B cell (primary cell): ENCODE results near the gene PRKAG2. TPM values are rescaled to one million over a fixed set of nuclear protein-coding genes. Genes with fewer than 3 reads are reported as not detected.

Source experiments
- ATAC-seq: fragments of 200-7000 bp; cut with Tn5 transposase; one replicate; pipeline ENCODE4 v1.10.0; 2021; ENCODE audit warnings: low read depth, mild to moderate bottlenecking, moderate number of reproducible peaks, moderate library complexity
- CTCF ChIA-PET: fragments of 350-600 bp; sonication (Branson Sonifier 250); formaldehyde crosslinking; loops from one replicate; lab custom pipeline; 2021; ENCODE audit warnings: antibody characterized with exemption, inconsistent platforms; lab: Charles Lee
- POLR2A ChIA-PET: fragments of 350-600 bp; sonication (Branson Sonifier 250); formaldehyde crosslinking; loops from one replicate; lab custom pipeline; 2021; ENCODE audit warnings: antibody characterized with exemption; lab: Charles Lee
- DNase-seq: peaks from one replicate; pipeline ENCODE4 v3.0.0; 2013
- H2AFZ ChIP-seq: 2 replicates; pipeline ENCODE4 v1.6.1; 2012; ENCODE audit warnings: mild to moderate bottlenecking, low read depth, low read length; ENCODE audit not compliant: insufficient read depth, poor library complexity, severe bottlenecking
- H3K27ac ChIP-seq, 2 donors: 1 replicate in 1 of 2; 2 replicates in 1 of 2; pipeline ENCODE4 v1.5.1; 2012 to 2013; ENCODE audit warnings: low read length in 2 of 2, mild to moderate bottlenecking in 2 of 2, moderate library complexity in 1 of 2
- H3K27me3 ChIP-seq, 4 experiments: fragments of 200-600 bp in 1 of 4; sonication (generic) in 1 of 4; replicated peaks in 1 of 4; 1 replicate in 2 of 4; 2 replicates in 2 of 4; pipeline versions ENCODE4 v1.6.1 to v1.7.0; 2013 to 2016; ENCODE audit warnings: low read length in 3 of 4, mild to moderate bottlenecking in 2 of 4, mixed read lengths in 1 of 4, moderate library complexity in 1 of 4; ENCODE audit not compliant: insufficient read depth in 4 of 4, control insufficient read depth in 3 of 4; ENCODE audit errors: control extremely low read depth in 1 of 4
- H3K36me3 ChIP-seq, 2 experiments: replicated peaks in 1 of 2; 1 replicate in 1 of 2; 2 replicates in 1 of 2; pipeline versions ENCODE4 v1.6.1 to v1.7.1; 2013; ENCODE audit warnings: low read length in 1 of 2; ENCODE audit not compliant: insufficient read depth in 2 of 2, control insufficient read depth in 1 of 2; ENCODE audit errors: control extremely low read depth in 1 of 2, extremely low read depth in 1 of 2
- H3K4me1 ChIP-seq, 2 donors: fragments of 200-600 bp in 1 of 2; sonication (generic) in 1 of 2; 1 replicate in 1 of 2; 2 replicates in 1 of 2; pipeline versions ENCODE4 v1.5.1 to v1.6.1; 2013 to 2017; ENCODE audit warnings: low read length in 2 of 2; ENCODE audit not compliant: control insufficient read depth in 2 of 2, insufficient read depth in 2 of 2
- H3K4me2 ChIP-seq: replicated peaks from 2 replicates; pipeline ENCODE3; 2012; ENCODE audit warnings: mild to moderate bottlenecking, low read depth, low read length; ENCODE audit not compliant: poor library complexity, severe bottlenecking
- H3K4me3 ChIP-seq, 5 experiments: fragments of 200-600 bp in 1 of 5; sonication (generic) in 1 of 5; 1 replicate in 3 of 5; 2 replicates in 2 of 5; pipeline versions ENCODE4 v1.5.1 to v1.7.0; 2011 to 2016; ENCODE audit warnings: low read length in 4 of 5, mild to moderate bottlenecking in 4 of 5, low read depth in 2 of 5, control low read depth in 1 of 5, moderate library complexity in 1 of 5; ENCODE audit not compliant: insufficient read depth in 1 of 5; ENCODE audit errors: control extremely low read depth in 1 of 5, extremely low read depth in 1 of 5
- H3K79me2 ChIP-seq: fragments of 200-600 bp; sonication (generic); one replicate; pipeline ENCODE4 v1.6.0; 2016; ENCODE audit warnings: low read length; ENCODE audit not compliant: control insufficient read depth, insufficient read depth
- H3K9ac ChIP-seq: fragments of 200-600 bp; sonication (generic); 2 replicates; pipeline ENCODE4 v1.6.1; 2017; ENCODE audit warnings: mild to moderate bottlenecking, low read length, moderate library complexity
- H3K9me3 ChIP-seq, 3 donors: one replicate each; pipeline versions ENCODE4 v1.6.1 to v1.7.1; 2013; ENCODE audit warnings: low read length in 2 of 3; ENCODE audit not compliant: control insufficient read depth in 2 of 3, insufficient read depth in 1 of 3; ENCODE audit errors: control extremely low read depth in 1 of 3
- H4K20me1 ChIP-seq: 2 replicates; pipeline ENCODE4 v1.6.0; 2012; ENCODE audit warnings: mild to moderate bottlenecking, low read length; ENCODE audit not compliant: insufficient read depth, control insufficient read depth, poor library complexity, severe bottlenecking
- H3K27ac Mint-ChIP-seq: one replicate; pipeline ENCODE4 v1.8.0; 2021; ENCODE audit warnings: mixed read lengths
- H3K27me3 Mint-ChIP-seq: one replicate; pipeline ENCODE4 v1.8.0; 2021; ENCODE audit warnings: mixed read lengths
- H3K4me1 Mint-ChIP-seq: one replicate; pipeline ENCODE4 v1.8.0; 2021; ENCODE audit warnings: mixed read lengths
- H3K4me3 Mint-ChIP-seq: one replicate; pipeline ENCODE4 v1.8.0; 2021; ENCODE audit warnings: mixed read lengths
- H3K9me3 Mint-ChIP-seq: one replicate; pipeline ENCODE4 v1.8.0; 2022; ENCODE audit warnings: mixed read lengths; ENCODE audit not compliant: insufficient read depth
- CTCF ChIP-seq: fragments of 200-600 bp; IDR thresholded peaks from one replicate; pipeline ENCODE4 v1.8.0; 2022; ENCODE audit warnings: antibody characterized with exemption, mild to moderate bottlenecking
- EZH2 ChIP-seq: IDR thresholded peaks from 2 replicates; pipeline ENCODE4 v1.6.1; 2012; ENCODE audit warnings: borderline replicate concordance, low read depth, mild to moderate bottlenecking, moderate library complexity, low read length; ENCODE audit not compliant: insufficient read depth, poor library complexity, severe bottlenecking
- WGBS: methylation state at CpG from one replicate; pipeline ENCODE4 v1.1.5; 2013; ENCODE audit warnings: missing lambda C conversion rate; ENCODE audit not compliant: insufficient coverage; 5-methylcytosine and 5-hydroxymethylcytosine counted together
- intact Hi-C: fragments of 100-400 bp; cut with micrococcal nuclease; formaldehyde crosslinking; loops from one replicate; pipeline ENCODE4 v1.10.0; 2022
- polyA plus RNA-seq: library from polyadenylated mRNA; depleted of rRNA; stranded (reverse); fragments of >200 nt; gene quantifications from 2 replicates; pipeline ENCODE4 v1.2.3, GENCODE V29; 2012
- total RNA-seq, 2 donors: library from RNA; stranded (reverse); fragments of 120-200 nt in 1 of 2; gene quantifications; 1 replicate in 1 of 2; 2 replicates in 1 of 2; pipeline versions ENCODE4 v1.2.3 to v1.2.4, GENCODE V29; 2013 to 2022

PRKAG2 gene
- total and polyA plus RNA-seq, 2 donors (not counting 1 experiment from before 2014, with no cell fraction given) = 22.1 to 56.3 TPM

- POLR2A ChIA-PET = no interaction called here
- Mint-ChIP-seq H3K4me1 (peaks cover 6% of the 10 kb centered on the region), H3K27ac (no peak overlapping the region), H3K4me3 (no peak overlapping the region), H3K27me3 (no peaks in the 10 kb centered on the region), H3K9me3 (no peaks in the 10 kb centered on the region)
- Histone ChIP-seq H3K9me3 (no peaks in the 10 kb centered on the region), H3K27ac (no peak overlapping the region), H2AFZ (no peak overlapping the region), H3K4me2 (no peak overlapping the region), H3K4me3 (no peak overlapping the region), H3K79me2 (peaks cover 3% of the 10 kb centered on the region), H3K4me1 (no peaks in the 10 kb centered on the region), H3K27me3 (no peaks in the 10 kb centered on the region), H3K36me3 (peaks cover 0 to 3% of the 10 kb centered on the region in 2 experiments), H3K9ac (no peak overlapping the region), H4K20me1 (peaks cover 10% of the 10 kb centered on the region)
- WGBS = 31% methylated on average over 6 of the region's 7 CpGs
- DNase-seq (no peak), ATAC-seq (no peak)
- intact Hi-C loops = no loop called here
- no peak for TF ChIP-seq EZH2
- TF ChIP-seq CTCF = peak; percentile 11
- CTCF ChIA-PET = interaction anchor here (1.6 kb wide), 1 partner anchor 32 kb away, joined by 4 read pairs; no protein-coding TSS in a partner anchor
These were observed 171.2 kb downstream of the PRKAG2 start for GRCh38 chr7:151705636-151706276.

- 98% methylated on average over 9 of the region's 17 CpGs for WGBS
- H3K36me3 ChIP-seq = peaks cover 0 to 3% of the 10 kb centered on the region in 2 experiments
- ChIA-PET CTCF (no interaction called here), POLR2A (no interaction called here)
- no peak overlapping the region for H3K27ac ChIP-seq
- no peak for TF ChIP-seq EZH2
- TF ChIP-seq CTCF = no peak
- H4K20me1 ChIP-seq = peaks cover 10% of the 10 kb centered on the region
- intact Hi-C loops = no loop called here
- Mint-ChIP-seq H3K27ac (no peak overlapping the region), H3K9me3 (no peaks in the 10 kb centered on the region), H3K4me1 (peaks cover 6% of the 10 kb centered on the region), H3K27me3 (no peaks in the 10 kb centered on the region), H3K4me3 (no peak overlapping the region)
- DNase-seq = no peak
- ATAC-seq = no peak
- no peaks in the 10 kb centered on the region for H3K4me1 ChIP-seq
- no peak overlapping the region for H3K4me2 ChIP-seq
- H3K9ac ChIP-seq = no peak overlapping the region
- no peaks in the 10 kb centered on the region for H3K27me3 ChIP-seq
- peaks cover 3% of the 10 kb centered on the region for H3K79me2 ChIP-seq
- no peak overlapping the region for H3K4me3 ChIP-seq
- H3K9me3 ChIP-seq = no peaks in the 10 kb centered on the region
- no peak overlapping the region for H2AFZ ChIP-seq
These were observed 171.8 kb downstream of the PRKAG2 start for GRCh38 chr7:151704960-151705635.
